Lung (tissue), 12 donors: ENCODE measurements around the gene ST6GALNAC2. TPM values are rescaled to one million over a fixed set of nuclear protein-coding genes. Genes with fewer than 3 reads are reported as not detected.
A peak's percentile ranks its signal among the peaks of the same experiment; 100 is the strongest.

Source experiments
- ATAC-seq: fragments of 200-7000 bp; cut with Tn5 transposase; one replicate; pipeline ENCODE4 v1.9.1; 2020; ENCODE audit warnings: moderate number of reproducible peaks; ENCODE audit not compliant: insufficient read depth, low FRiP score
- DNase-seq, 3 donors: peaks; one replicate each; pipeline ENCODE4 v3.0.0-alpha.2; 2013 to 2017
- H3K27ac ChIP-seq, 2 donors: one replicate each; pipeline ENCODE4 v1.5.1; 2013; ENCODE audit warnings: mild to moderate bottlenecking in 2 of 2, moderate library complexity in 2 of 2, control low read depth in 1 of 2, inconsistent platforms in 1 of 2, low read depth in 1 of 2, low read length in 1 of 2
- H3K27me3 ChIP-seq, 3 donors: one replicate each; pipeline ENCODE4 v1.5.1; 2013; ENCODE audit warnings: low read length in 2 of 3; ENCODE audit not compliant: control insufficient read depth in 3 of 3, insufficient read depth in 3 of 3
- H3K36me3 ChIP-seq, 4 donors: one replicate each; pipeline ENCODE4 v1.5.1; 2013; ENCODE audit warnings: low read length in 4 of 4, mild to moderate bottlenecking in 1 of 4, moderate library complexity in 1 of 4; ENCODE audit not compliant: control insufficient read depth in 4 of 4, insufficient read depth in 4 of 4
- H3K4me1 ChIP-seq, 5 donors: one replicate each; pipeline ENCODE4 v1.5.1; 2013; ENCODE audit warnings: low read length in 5 of 5, mild to moderate bottlenecking in 2 of 5, moderate library complexity in 1 of 5; ENCODE audit not compliant: control insufficient read depth in 5 of 5, insufficient read depth in 5 of 5
- H3K4me3 ChIP-seq: one replicate; pipeline ENCODE4 v1.5.1; 2013; ENCODE audit warnings: mild to moderate bottlenecking, control low read depth, moderate library complexity
- H3K9ac ChIP-seq, 2 donors: one replicate each; pipeline ENCODE4 v1.5.1; 2013; ENCODE audit warnings: low read length in 2 of 2, control low read depth in 1 of 2; ENCODE audit not compliant: insufficient read depth in 1 of 2
- H3K9me3 ChIP-seq, 4 donors: one replicate each; pipeline ENCODE4 v1.5.1; 2013; ENCODE audit warnings: low read length in 3 of 4, mild to moderate bottlenecking in 1 of 4, moderate library complexity in 1 of 4; ENCODE audit not compliant: control insufficient read depth in 4 of 4, insufficient read depth in 3 of 4
- CTCF ChIP-seq: IDR thresholded peaks from 2 replicates; pipeline ENCODE4 v1.5.1; 2012; ENCODE audit warnings: mild to moderate bottlenecking; ENCODE audit errors: control extremely low read depth, extremely low read depth
- WGBS, 2 donors: extraction: QIAGEN DNeasy Blood & Tissue Kit; methylation state at CpG; one replicate each; pipeline ENCODE4 v1.1.7; 2013; 5-methylcytosine and 5-hydroxymethylcytosine counted together
- polyA plus RNA-seq, 2 donors: library from polyadenylated mRNA; stranded (reverse); fragments of 200-250 nt; gene quantifications; one replicate each; pipeline ENCODE4 v1.2.1, GENCODE V29; 2013
- total RNA-seq, 2 donors: library from RNA; depleted of rRNA in 1 of 2; stranded (reverse); fragments of >200 nt in 1 of 2; gene quantifications; one replicate each; pipeline ENCODE4 v1.2.1, GENCODE V29; 2014 to 2021
- donor health status: control.
- donor health status: control.
- donor health status: Bipolar disorder and iron deficiency.
- donor health status: healthy.
- donor health status: DM: yes; HTN: yes; CAD: no.

Gene ST6GALNAC2
- total and polyA plus RNA-seq, 4 donors, result 12.1 to 38.0 (median 18.1) TPM

GRCh38 chr17:76557368-76558197, 28.1 kb downstream of the ST6GALNAC2 start:
- Histone ChIP-seq H3K4me1 (peaks cover 6 to 40% (median 20%) of the 10 kb centered on the region in 5 donors), H3K9me3 (no peaks in the 10 kb centered on the region), H3K27me3 (no peaks in the 10 kb centered on the region), H3K9ac (peak overlapping the region; percentile 83 to 87), H3K36me3 (peaks cover 0 to 13% (median 6%) of the 10 kb centered on the region in 4 donors), H3K27ac (peak overlapping the region; percentile 84 to 95), H3K4me3 (peak overlapping the region; percentile 70)
- TF ChIP-seq CTCF, result no peak
- DNase-seq (peak; percentile 98), ATAC-seq (peak; percentile 90)
- WGBS, 2 donors, result 0 to 1% methylated on average over 55 of the region's 55 CpGs

GRCh38 chr17:76556765-76557367, 28.8 kb downstream of the ST6GALNAC2 start:
- peak in 1 of 3 donors; percentile 41 for DNase-seq

GRCh38 chr17:76554131-76554530, 31.5 kb downstream of the ST6GALNAC2 start:
- peak overlapping the region in 1 of 2 donors; percentile 49 for H3K27ac ChIP-seq
- no peak for DNase-seq

More at GRCh38 chr17:76556765-76557367, 28.8 kb downstream of the ST6GALNAC2 start:
- H3K27ac ChIP-seq, result peak overlapping the region; percentile 84 to 95
- H3K27me3 ChIP-seq, result no peaks in the 10 kb centered on the region
- WGBS, 2 donors, result 25 to 26% methylated on average over 30 of the region's 30 CpGs
- H3K36me3 ChIP-seq, result peaks cover 0 to 12% (median 5%) of the 10 kb centered on the region in 4 donors
- peaks cover 4 to 36% (median 20%) of the 10 kb centered on the region in 5 donors for H3K4me1 ChIP-seq
- H3K9me3 ChIP-seq, result no peaks in the 10 kb centered on the region
- TF ChIP-seq CTCF, result no peak
- H3K4me3 ChIP-seq, result peak overlapping the region; percentile 70
- peak overlapping the region in 1 of 2 donors; percentile 87 for H3K9ac ChIP-seq
- peak; percentile 32 for ATAC-seq

More at GRCh38 chr17:76554131-76554530, 31.5 kb downstream of the ST6GALNAC2 start:
- no peak for ATAC-seq
- Histone ChIP-seq H3K9ac (no peak overlapping the region), H3K9me3 (no peaks in the 10 kb centered on the region), H3K4me3 (no peak overlapping the region), H3K4me1 (peaks cover 2 to 17% (median 5%) of the 10 kb centered on the region in 5 donors), H3K36me3 (no peaks in the 10 kb centered on the region), H3K27me3 (no peaks in the 10 kb centered on the region)
- TF ChIP-seq CTCF, result no peak
- WGBS, 2 donors, result 71 to 78% methylated on average over 6 of the region's 6 CpGs
